ENCODE measurements around the gene DLK1. TPM values are rescaled to one million over a fixed set of nuclear protein-coding genes. Genes with fewer than 3 reads are reported as not detected.

The DLK1 gene
- total and polyA plus RNA-seq, 4 donors, result 0.05 to 9.9 (median 1.2) TPM; not detected in 1

DNA sequence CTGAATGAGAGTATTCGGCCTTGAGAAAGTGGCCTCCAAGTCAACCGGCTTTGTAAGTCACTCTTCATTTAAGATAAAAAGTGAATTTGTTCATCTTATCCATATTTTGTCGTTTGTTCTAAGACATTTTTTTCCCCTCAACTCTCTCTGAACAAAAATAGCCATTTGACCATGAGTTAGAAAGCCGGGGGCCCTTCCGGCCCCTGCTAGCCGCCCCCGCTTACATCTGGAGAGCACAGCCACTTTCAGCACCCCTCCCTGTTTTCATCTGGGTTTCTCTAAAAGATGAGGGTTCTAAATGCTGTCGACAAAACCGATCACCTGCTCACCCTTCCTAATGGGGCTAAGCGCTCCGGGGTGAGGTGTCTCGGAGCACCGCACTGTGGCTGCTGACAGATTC lies 30.7 kb upstream of the DLK1 start:
- Histone ChIP-seq H3K27me3 (ENCODE audit: control insufficient read depth in 3 of 3, insufficient read depth in 3 of 3, low read length in 2 of 3) (peaks cover 0 to 22% (median 0%) of the 10 kb centered on the region in 3 donors), H3K9ac (ENCODE audit: insufficient read depth in 1 of 2, low read length in 2 of 2) (no peak overlapping the region), H3K36me3 (ENCODE audit: control insufficient read depth in 4 of 4, insufficient read depth in 4 of 4, low read length in 4 of 4) (no peaks in the 10 kb centered on the region), H3K9me3 (ENCODE audit: control insufficient read depth in 4 of 4, insufficient read depth in 3 of 4, low read length in 3 of 4) (peaks cover 0 to 2% (median 0%) of the 10 kb centered on the region in 4 donors), H3K4me3 (no peak overlapping the region), H3K27ac (ENCODE audit: low read depth in 1 of 2, low read length in 1 of 2) (no peak overlapping the region), H3K4me1 (ENCODE audit: control insufficient read depth in 5 of 5, insufficient read depth in 5 of 5, low read length in 5 of 5) (peaks cover 0 to 16% (median 0%) of the 10 kb centered on the region in 5 donors)
- 82 to 95% methylated on average over 13 of the region's 13 CpGs for WGBS, 2 donors
- ATAC-seq (ENCODE audit: insufficient read depth, low FRiP score) (no peak), DNase-seq (no peak)
- TF ChIP-seq, protein P1, sequence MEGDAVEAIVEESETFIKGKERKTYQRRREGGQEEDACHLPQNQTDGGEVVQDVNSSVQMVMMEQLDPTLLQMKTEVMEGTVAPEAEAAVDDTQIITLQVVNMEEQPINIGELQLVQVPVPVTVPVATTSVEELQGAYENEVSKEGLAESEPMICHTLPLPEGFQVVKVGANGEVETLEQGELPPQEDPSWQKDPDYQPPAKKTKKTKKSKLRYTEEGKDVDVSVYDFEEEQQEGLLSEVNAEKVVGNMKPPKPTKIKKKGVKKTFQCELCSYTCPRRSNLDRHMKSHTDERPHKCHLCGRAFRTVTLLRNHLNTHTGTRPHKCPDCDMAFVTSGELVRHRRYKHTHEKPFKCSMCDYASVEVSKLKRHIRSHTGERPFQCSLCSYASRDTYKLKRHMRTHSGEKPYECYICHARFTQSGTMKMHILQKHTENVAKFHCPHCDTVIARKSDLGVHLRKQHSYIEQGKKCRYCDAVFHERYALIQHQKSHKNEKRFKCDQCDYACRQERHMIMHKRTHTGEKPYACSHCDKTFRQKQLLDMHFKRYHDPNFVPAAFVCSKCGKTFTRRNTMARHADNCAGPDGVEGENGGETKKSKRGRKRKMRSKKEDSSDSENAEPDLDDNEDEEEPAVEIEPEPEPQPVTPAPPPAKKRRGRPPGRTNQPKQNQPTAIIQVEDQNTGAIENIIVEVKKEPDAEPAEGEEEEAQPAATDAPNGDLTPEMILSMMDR (IDR thresholded peaks at IDR 0.05; ENCODE audit: control extremely low read depth, extremely low read depth), result no peak

DNA sequence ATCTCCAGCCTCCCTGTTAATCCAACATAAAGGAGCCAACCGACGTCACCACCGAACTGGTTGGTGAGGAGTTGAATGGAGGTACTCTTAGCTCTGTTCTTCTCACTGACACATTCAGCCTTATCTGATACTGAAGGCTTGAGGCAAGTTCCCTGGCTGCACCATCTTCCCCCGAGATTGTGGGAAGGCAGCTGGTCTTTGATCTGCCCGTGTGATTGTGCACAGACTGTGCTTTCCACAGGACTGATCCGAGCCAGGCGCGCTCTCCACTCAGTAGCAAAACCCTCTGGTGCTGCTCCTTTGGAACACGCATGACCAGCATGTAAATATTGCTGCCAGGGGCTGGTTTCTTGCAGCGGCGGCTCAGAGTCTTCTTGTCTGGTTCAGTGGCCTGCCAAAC lies 30.1 kb upstream of the DLK1 start:
- H3K4me3 ChIP-seq, result no peak overlapping the region
- no peak for ATAC-seq (ENCODE audit: insufficient read depth, low FRiP score)
- H3K27ac ChIP-seq (ENCODE audit: low read depth in 1 of 2, low read length in 1 of 2), result no peak overlapping the region
- H3K27me3 ChIP-seq (ENCODE audit: control insufficient read depth in 3 of 3, insufficient read depth in 3 of 3, low read length in 2 of 3), result peaks cover 0 to 23% (median 0%) of the 10 kb centered on the region in 3 donors
- WGBS, 2 donors, result 59 to 66% methylated on average over 11 of the region's 11 CpGs
- no peak for DNase-seq
- no peak overlapping the region for H3K9ac ChIP-seq (ENCODE audit: insufficient read depth in 1 of 2, low read length in 2 of 2)
- TF ChIP-seq, protein P1 (IDR thresholded peaks at IDR 0.05; ENCODE audit: control extremely low read depth, extremely low read depth), result no peak
- peaks cover 0 to 16% (median 0%) of the 10 kb centered on the region in 5 donors for H3K4me1 ChIP-seq (ENCODE audit: control insufficient read depth in 5 of 5, insufficient read depth in 5 of 5, low read length in 5 of 5)
- no peaks in the 10 kb centered on the region for H3K36me3 ChIP-seq (ENCODE audit: control insufficient read depth in 4 of 4, insufficient read depth in 4 of 4, low read length in 4 of 4)
- H3K9me3 ChIP-seq (ENCODE audit: control insufficient read depth in 4 of 4, insufficient read depth in 3 of 4, low read length in 3 of 4), result peaks cover 0 to 2% (median 0%) of the 10 kb centered on the region in 4 donors

DNA sequence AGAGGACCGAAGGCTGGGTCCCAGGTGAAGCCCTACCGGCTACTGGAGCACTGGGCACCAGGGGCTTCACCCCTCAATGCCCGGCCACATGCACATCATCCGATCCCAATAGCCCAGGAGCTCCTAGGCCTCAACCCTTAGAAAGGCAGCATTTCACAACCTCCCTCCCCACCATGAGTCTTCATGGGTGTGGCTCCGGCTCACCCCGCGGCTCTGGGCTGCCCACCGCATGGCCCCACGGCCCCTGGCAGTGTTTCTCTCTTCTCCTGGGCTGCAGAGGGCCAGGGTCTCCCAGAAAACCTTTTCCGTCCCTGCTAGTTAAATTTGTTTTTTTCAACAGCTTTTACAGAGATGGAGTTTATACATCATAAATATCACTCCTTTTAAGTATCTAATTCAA lies 28.6 kb upstream of the DLK1 start:
- peaks cover 0 to 16% (median 0%) of the 10 kb centered on the region in 5 donors for H3K4me1 ChIP-seq (ENCODE audit: control insufficient read depth in 5 of 5, insufficient read depth in 5 of 5, low read length in 5 of 5)
- no peak for ATAC-seq (ENCODE audit: insufficient read depth, low FRiP score)
- H3K9me3 ChIP-seq (ENCODE audit: control insufficient read depth in 4 of 4, insufficient read depth in 3 of 4, low read length in 3 of 4), result peaks cover 0 to 2% (median 0%) of the 10 kb centered on the region in 4 donors
- H3K4me3 ChIP-seq, result no peak overlapping the region
- no peak overlapping the region for H3K9ac ChIP-seq (ENCODE audit: insufficient read depth in 1 of 2, low read length in 2 of 2)
- H3K27me3 ChIP-seq (ENCODE audit: control insufficient read depth in 3 of 3, insufficient read depth in 3 of 3, low read length in 2 of 3), result peaks cover 0 to 26% (median 0%) of the 10 kb centered on the region in 3 donors
- TF ChIP-seq, protein P1 (IDR thresholded peaks at IDR 0.05; ENCODE audit: control extremely low read depth, extremely low read depth), result no peak
- no peak overlapping the region for H3K27ac ChIP-seq (ENCODE audit: low read depth in 1 of 2, low read length in 1 of 2)
- no peaks in the 10 kb centered on the region for H3K36me3 ChIP-seq (ENCODE audit: control insufficient read depth in 4 of 4, insufficient read depth in 4 of 4, low read length in 4 of 4)
- no peak for DNase-seq
- WGBS, 2 donors, result 71 to 80% methylated on average over 10 of the region's 10 CpGs

All from lung (tissue), 12 donors.